Neural crest cell (in vitro differentiated cells): ENCODE measurements around the gene NOS1AP. TPM values are rescaled to one million over a fixed set of nuclear protein-coding genes. Genes with fewer than 3 reads are reported as not detected.
"Not testable (repeated sequence)": the region's sequence is repeated elsewhere in the genome, so short reads cannot be mapped to it uniquely, and the experiment has no call there.

ENCODE experiments used
- DNase-seq: peaks from one replicate; pipeline ENCODE4 v3.0.0; 2021; ENCODE audit warnings: low read depth, mixed read lengths, low spot score
- H3K27ac Mint-ChIP-seq: one replicate; pipeline ENCODE4 v1.8.0; 2021; ENCODE audit warnings: mild to moderate bottlenecking, mixed read lengths; ENCODE audit not compliant: unreplicated experiment
- H3K27me3 Mint-ChIP-seq: 2 replicates; pipeline ENCODE4 v1.8.0; 2021; ENCODE audit warnings: low read depth, mild to moderate bottlenecking, mixed read lengths
- H3K36me3 Mint-ChIP-seq: 2 replicates; pipeline ENCODE4 v1.8.0; 2021; ENCODE audit warnings: low read depth, mild to moderate bottlenecking, mixed read lengths
- H3K4me1 Mint-ChIP-seq: 2 replicates; pipeline ENCODE4 v1.8.0; 2021; ENCODE audit warnings: mixed read lengths
- H3K4me3 Mint-ChIP-seq: one replicate; pipeline ENCODE4 v1.8.0; 2021; ENCODE audit warnings: mild to moderate bottlenecking, mixed read lengths
- H3K9me3 Mint-ChIP-seq: 2 replicates; pipeline ENCODE4 v1.8.0; 2021; ENCODE audit warnings: mixed read lengths
- CTCF ChIP-seq: fragments of 200-600 bp; sonication (generic); conservative IDR thresholded peaks from 2 replicates; pipeline ENCODE4 v1.5.0; 2021; ENCODE audit warnings: antibody characterized with exemption, mild to moderate bottlenecking
- total RNA-seq: library from RNA; stranded (reverse); gene quantifications from 2 replicates; pipeline ENCODE4 v1.2.1, GENCODE V29; 2021

NOS1AP gene
- total RNA-seq, 1 donor from 2014 or later: 7.0 TPM

GRCh38 chr1:162200096-162200847, 130.8 kb downstream of the NOS1AP start:
- H3K4me3 Mint-ChIP-seq: no peak overlapping the region
- DNase-seq: no peak
- H3K36me3 Mint-ChIP-seq: peaks cover 2% of the 10 kb centered on the region
- TF ChIP-seq CTCF: no peak
- H3K9me3 Mint-ChIP-seq: no peaks in the 10 kb centered on the region
- H3K27me3 Mint-ChIP-seq: no peaks in the 10 kb centered on the region
- peaks cover 22% of the 10 kb centered on the region for H3K4me1 Mint-ChIP-seq
- no peak overlapping the region for H3K27ac Mint-ChIP-seq

- DNase-seq, H3K36me3 Mint-ChIP-seq, H3K27ac Mint-ChIP-seq, H3K4me3 Mint-ChIP-seq, H3K27me3 Mint-ChIP-seq, H3K9me3 Mint-ChIP-seq: not testable (repeated sequence)
- H3K4me1 Mint-ChIP-seq: peaks cover 29% of the 10 kb centered on the region
Measured at GRCh38 chr1:162201062-162201461, 131.6 kb downstream of the NOS1AP start.

- TF ChIP-seq CTCF: no peak
- Mint-ChIP-seq H3K9me3 (peaks cover 2% of the 10 kb centered on the region), H3K36me3 (peaks cover 2% of the 10 kb centered on the region), H3K4me1 (peaks cover 17% of the 10 kb centered on the region), H3K4me3 (no peak overlapping the region), H3K27ac (no peak overlapping the region), H3K27me3 (no peaks in the 10 kb centered on the region)
- no peak for DNase-seq
Measured at GRCh38 chr1:162204129-162204822, 134.8 kb downstream of the NOS1AP start.

GRCh38 chr1:162204823-162205155, 135.3 kb downstream of the NOS1AP start:
- peaks cover 17% of the 10 kb centered on the region for H3K4me1 Mint-ChIP-seq
- TF ChIP-seq CTCF: no peak
- no peaks in the 10 kb centered on the region for H3K27me3 Mint-ChIP-seq
- H3K27ac Mint-ChIP-seq: no peak overlapping the region
- no peak overlapping the region for H3K4me3 Mint-ChIP-seq
- H3K36me3 Mint-ChIP-seq: peaks cover 2% of the 10 kb centered on the region
- no peak for DNase-seq
- peaks cover 4% of the 10 kb centered on the region for H3K9me3 Mint-ChIP-seq

- no peak for TF ChIP-seq CTCF
- peaks cover 2% of the 10 kb centered on the region for H3K36me3 Mint-ChIP-seq
- H3K9me3 Mint-ChIP-seq: peaks cover 4% of the 10 kb centered on the region
- no peak for DNase-seq
- no peak overlapping the region for H3K4me3 Mint-ChIP-seq
- H3K27ac Mint-ChIP-seq: no peak overlapping the region
- H3K27me3 Mint-ChIP-seq: no peaks in the 10 kb centered on the region
- peaks cover 17% of the 10 kb centered on the region for H3K4me1 Mint-ChIP-seq
Measured at GRCh38 chr1:162206300-162206699, 136.8 kb downstream of the NOS1AP start.
